HCT116 (cell line): ENCODE measurements around the gene ATG4A. TPM values are rescaled to one million over a fixed set of nuclear protein-coding genes. Genes with fewer than 3 reads are reported as not detected.

ENCODE experiments used
- ATAC-seq: fragments of 200-7000 bp; cut with Tn5 transposase; 2 replicates; pipeline ENCODE4 v1.9.1; 2020; ENCODE audit warnings: mild to moderate bottlenecking, moderate library complexity
- BruUV-seq: library from RNA; stranded (reverse); fragments of 400-500 nt; replicated peaks from 2 replicates; lab custom pipeline; 2021; lab: Mats Ljungman, UMichigan
- CTCF ChIA-PET: fragments of 300-600 bp; sonication (Branson Sonifier 250); formaldehyde crosslinking; loops from one replicate; lab custom pipeline; 2021; ENCODE audit warnings: antibody characterized with exemption; lab: Charles Lee
- POLR2A ChIA-PET: fragments of 300-600, 350-600 bp; sonication (Branson Sonifier 250); formaldehyde crosslinking; loops from one replicate; lab custom pipeline; 2021; ENCODE audit warnings: antibody characterized with exemption; lab: Charles Lee
- RAD21 ChIA-PET, 2 experiments: fragments of 300-600 bp; sonication (Branson Sonifier 250); formaldehyde crosslinking; loops; one replicate each; lab custom pipeline; 2023; ENCODE audit warnings: low total read pairs in 2 of 2; ENCODE audit not compliant: uncharacterized antibody in 2 of 2, unreplicated experiment in 2 of 2, low non-redundant PET in 1 of 2; lab: Charles Lee
- DNase-seq: peaks from one replicate; pipeline ENCODE4 v3.0.0-alpha.2; 2010; ENCODE audit warnings: low read depth, low spot score
- H2AFZ ChIP-seq: fragments of 200-600 bp; shearing (Covaris generic), sonication (generic); 2 replicates; pipeline ENCODE4 v1.6.1; 2017; ENCODE audit warnings: low read depth, mixed run types, mixed read lengths, antibody characterized with exemption, low read length; ENCODE audit not compliant: poor library complexity, severe bottlenecking
- H3K27ac ChIP-seq: 2 replicates; pipeline ENCODE4 v1.5.1; 2012; ENCODE audit warnings: low read depth, low read length
- H3K27me3 ChIP-seq: fragments of 200-600 bp; sonication (generic); 2 replicates; pipeline ENCODE4 v1.6.1; 2016; ENCODE audit warnings: mixed run types, low read length, mixed read lengths; ENCODE audit not compliant: insufficient read depth
- H3K36me3 ChIP-seq, 2 experiments: fragments of 200-500 bp in 1 of 2; fragments of 200-600 bp in 1 of 2; sonication (Bioruptor generic) in 1 of 2; sonication (generic) in 1 of 2; 2 replicates each; pipeline versions ENCODE4 v1.5.1 to v1.6.1; 2014 to 2016; ENCODE audit warnings: low read length in 2 of 2, inconsistent platforms in 1 of 2, mixed read lengths in 1 of 2, mixed run types in 1 of 2; ENCODE audit not compliant: insufficient read depth in 2 of 2, control insufficient read depth in 1 of 2
- H3K4me1 ChIP-seq, 2 experiments: fragments of 200-600 bp in 1 of 2; sonication (generic) in 1 of 2; 2 replicates each; pipeline versions ENCODE4 v1.5.1 to v1.6.1; 2012 to 2017; ENCODE audit warnings: low read length in 2 of 2, inconsistent platforms in 1 of 2, mild to moderate bottlenecking in 1 of 2, mixed read lengths in 1 of 2, mixed run types in 1 of 2, moderate library complexity in 1 of 2; ENCODE audit not compliant: insufficient read depth in 2 of 2, control insufficient read depth in 1 of 2
- H3K4me2 ChIP-seq: fragments of 200-600 bp; sonication (generic); 2 replicates; pipeline ENCODE4 v1.6.1; 2017; ENCODE audit warnings: mixed run types, low read length, mixed read lengths
- H3K4me3 ChIP-seq, 2 experiments: fragments of 200-600 bp in 1 of 2; sonication (generic) in 1 of 2; replicated peaks in 1 of 2; 2 replicates each; pipeline ENCODE4 v1.5.1; 2011 to 2016; ENCODE audit warnings: low read length in 2 of 2, control low read depth in 1 of 2, low read depth in 1 of 2, mild to moderate bottlenecking in 1 of 2, mixed read lengths in 1 of 2, mixed run types in 1 of 2
- H3K79me2 ChIP-seq: fragments of 200-600 bp; sonication (generic); 2 replicates; pipeline ENCODE4 v1.6.1; 2017; ENCODE audit warnings: mild to moderate bottlenecking, mixed run types, low read length, moderate library complexity, mixed read lengths; ENCODE audit not compliant: insufficient read depth
- H3K9ac ChIP-seq: fragments of 200-600 bp; sonication (generic); 2 replicates; pipeline ENCODE4 v1.6.1; 2016; ENCODE audit warnings: low read length, mixed read lengths
- H3K9me2 ChIP-seq: fragments of 200-600 bp; sonication (generic), shearing (Covaris generic); 2 replicates; pipeline ENCODE4 v1.6.1; 2017; ENCODE audit warnings: mixed run types, mild to moderate bottlenecking, moderate library complexity; ENCODE audit not compliant: insufficient read depth
- H3K9me3 ChIP-seq, 2 experiments: fragments of 200-500 bp in 1 of 2; fragments of 200-600 bp in 1 of 2; sonication (Bioruptor generic) in 1 of 2; sonication (generic) in 1 of 2; 2 replicates each; pipeline ENCODE4 v1.6.1; 2014 to 2017; ENCODE audit warnings: low read length in 2 of 2, mixed read lengths in 2 of 2, inconsistent platforms in 1 of 2, low read depth in 1 of 2, mild to moderate bottlenecking in 1 of 2, mixed run types in 1 of 2, moderate library complexity in 1 of 2; ENCODE audit not compliant: control insufficient read depth in 1 of 2, insufficient read depth in 1 of 2
- H4K20me1 ChIP-seq: fragments of 200-600 bp; sonication (generic), shearing (Covaris generic); 2 replicates; pipeline ENCODE4 v1.6.1; 2017; ENCODE audit warnings: mixed run types, mild to moderate bottlenecking, moderate library complexity; ENCODE audit not compliant: insufficient read depth
- CBX3 ChIP-seq: IDR thresholded peaks from 2 replicates; pipeline ENCODE4 v1.6.1; 2012; ENCODE audit warnings: low read depth
- ELF1 ChIP-seq: IDR thresholded peaks from 2 replicates; pipeline ENCODE4 v1.6.1; 2012; ENCODE audit warnings: low read depth, borderline replicate concordance
- POLR2A ChIP-seq: IDR thresholded peaks from 2 replicates; pipeline ENCODE4 v1.7.0; 2011; ENCODE audit warnings: borderline replicate concordance; ENCODE audit not compliant: insufficient read depth, insufficient read length; ENCODE audit errors: extremely low read depth
- POLR2AphosphoS5 ChIP-seq: IDR thresholded peaks from 2 replicates; pipeline ENCODE4 v1.6.1; 2011; ENCODE audit warnings: mild to moderate bottlenecking, low read depth, low read length, moderate library complexity
- RAD21 ChIP-seq: IDR thresholded peaks from 2 replicates; pipeline ENCODE4 v1.6.1; 2012; ENCODE audit warnings: low read depth, mild to moderate bottlenecking
- SP1 ChIP-seq: IDR thresholded peaks from 2 replicates; pipeline ENCODE4 v1.6.1; 2012; ENCODE audit warnings: low read depth
- YY1 ChIP-seq: IDR thresholded peaks from 2 replicates; pipeline ENCODE4 v1.6.1; 2011; ENCODE audit warnings: low read length, low read depth, moderate library complexity, mild to moderate bottlenecking; ENCODE audit not compliant: insufficient replicate concordance; ENCODE audit errors: extremely low read depth
- ZFX ChIP-seq: fragments of 450-650 bp; IDR thresholded peaks from 2 replicates; pipeline ENCODE4 v1.6.1; 2017
- intact Hi-C: fragments of 100-400 bp; cut with micrococcal nuclease; formaldehyde crosslinking; loops from 2 replicates; pipeline ENCODE4 v1.10.0; 2022
- total RNA-seq: library from RNA; stranded (reverse); gene quantifications from one replicate; pipeline ENCODE4 v1.2.1, GENCODE V29; 2021; ENCODE audit not compliant: unreplicated experiment
- TF ChIP-seq, protein P1 (sequence below), 3 experiments: fragments of 200-600 bp in 1 of 3; sonication (generic) in 1 of 3; IDR thresholded peaks in 2 of 3; conservative IDR thresholded peaks in 1 of 3; 2 replicates each; pipeline ENCODE4 v1.5.1; 2012 to 2017; ENCODE audit warnings: low read depth in 2 of 3, low read length in 2 of 3, antibody characterized with exemption in 1 of 3, borderline replicate concordance in 1 of 3, control low read depth in 1 of 3, mild to moderate bottlenecking in 1 of 3, mixed read lengths in 1 of 3, mixed run types in 1 of 3, moderate library complexity in 1 of 3; ENCODE audit not compliant: insufficient read depth in 1 of 3

The ATG4A gene
- total RNA-seq, 1 experiment from 2014 or later, result 4.1 TPM

DNA sequence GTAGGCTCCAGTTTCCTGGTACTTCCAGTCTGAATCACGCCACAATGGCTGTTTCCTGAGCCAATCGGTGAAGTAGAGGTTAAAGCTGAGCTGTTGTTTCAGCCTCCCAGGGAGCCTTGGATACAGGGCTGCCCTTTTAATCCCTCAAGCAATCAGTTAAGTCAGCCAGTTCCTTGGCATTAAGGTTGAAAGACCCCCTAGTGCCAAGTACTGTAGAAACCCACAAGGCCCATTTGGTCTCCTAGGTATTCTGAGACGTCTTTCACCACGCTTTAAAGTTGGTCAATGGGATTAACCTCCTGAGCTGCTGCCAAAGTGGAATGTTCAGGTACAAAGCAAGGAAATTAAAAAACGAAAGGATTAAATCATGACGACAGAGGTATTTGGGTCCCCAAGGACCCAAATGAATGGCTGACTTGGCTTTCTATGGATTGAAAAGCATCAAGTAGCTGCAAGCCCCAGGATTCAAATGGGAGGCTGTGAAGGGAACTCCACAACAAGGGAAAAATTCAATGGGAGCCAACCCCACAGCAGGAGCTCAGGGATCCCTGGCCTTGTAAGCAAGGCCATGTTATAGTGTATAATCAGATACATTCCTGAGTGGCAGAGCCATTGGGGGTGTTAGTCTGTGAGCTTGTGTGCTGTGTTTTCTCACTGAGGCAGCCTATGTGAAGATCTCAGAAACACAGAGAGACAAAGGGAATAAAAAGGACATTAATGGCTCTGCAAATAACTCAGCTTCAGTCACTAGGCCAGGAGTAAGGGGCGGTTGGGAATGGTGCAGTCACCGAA lies 86.0 kb downstream of the ATG4A start:
- Histone ChIP-seq H3K4me1 (no peaks in the 10 kb centered on the region), H3K4me3 (no peak overlapping the region)
- no peak for TF ChIP-seq SP1
- TF ChIP-seq CBX3, result no peak
- TF ChIP-seq, protein P1, sequence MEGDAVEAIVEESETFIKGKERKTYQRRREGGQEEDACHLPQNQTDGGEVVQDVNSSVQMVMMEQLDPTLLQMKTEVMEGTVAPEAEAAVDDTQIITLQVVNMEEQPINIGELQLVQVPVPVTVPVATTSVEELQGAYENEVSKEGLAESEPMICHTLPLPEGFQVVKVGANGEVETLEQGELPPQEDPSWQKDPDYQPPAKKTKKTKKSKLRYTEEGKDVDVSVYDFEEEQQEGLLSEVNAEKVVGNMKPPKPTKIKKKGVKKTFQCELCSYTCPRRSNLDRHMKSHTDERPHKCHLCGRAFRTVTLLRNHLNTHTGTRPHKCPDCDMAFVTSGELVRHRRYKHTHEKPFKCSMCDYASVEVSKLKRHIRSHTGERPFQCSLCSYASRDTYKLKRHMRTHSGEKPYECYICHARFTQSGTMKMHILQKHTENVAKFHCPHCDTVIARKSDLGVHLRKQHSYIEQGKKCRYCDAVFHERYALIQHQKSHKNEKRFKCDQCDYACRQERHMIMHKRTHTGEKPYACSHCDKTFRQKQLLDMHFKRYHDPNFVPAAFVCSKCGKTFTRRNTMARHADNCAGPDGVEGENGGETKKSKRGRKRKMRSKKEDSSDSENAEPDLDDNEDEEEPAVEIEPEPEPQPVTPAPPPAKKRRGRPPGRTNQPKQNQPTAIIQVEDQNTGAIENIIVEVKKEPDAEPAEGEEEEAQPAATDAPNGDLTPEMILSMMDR (IDR thresholded peaks at IDR 0.05 in 2 of 3, conservative IDR thresholded peaks at IDR 0.05 in 1 of 3; ENCODE audit: borderline replicate concordance in 1 of 3, insufficient read depth in 1 of 3, low read depth in 2 of 3, low read length in 2 of 3), result no peak
- TF ChIP-seq RAD21, result no peak
- TF ChIP-seq ZFX, result no peak
- TF ChIP-seq, all 23 proteins: peak for 0
- Histone ChIP-seq H2AFZ (no peak overlapping the region), H3K9me2 (no peaks in the 10 kb centered on the region), H3K27me3 (no peaks in the 10 kb centered on the region), H3K36me3 (no peaks in the 10 kb centered on the region), H3K9me3 (no peaks in the 10 kb centered on the region), H3K79me2 (no peaks in the 10 kb centered on the region), H4K20me1 (no peaks in the 10 kb centered on the region), H3K4me2 (no peak overlapping the region), H3K9ac (no peak overlapping the region), H3K27ac (no peak overlapping the region)
- ATAC-seq (no peak), DNase-seq (no peak)
- RAD21 ChIA-PET, result no interaction called here
- POLR2A ChIA-PET, result no interaction called here
- BruUV-seq, result no TSS peak
- CTCF ChIA-PET, result no interaction called here
- intact Hi-C loops, result no loop called here

DNA sequence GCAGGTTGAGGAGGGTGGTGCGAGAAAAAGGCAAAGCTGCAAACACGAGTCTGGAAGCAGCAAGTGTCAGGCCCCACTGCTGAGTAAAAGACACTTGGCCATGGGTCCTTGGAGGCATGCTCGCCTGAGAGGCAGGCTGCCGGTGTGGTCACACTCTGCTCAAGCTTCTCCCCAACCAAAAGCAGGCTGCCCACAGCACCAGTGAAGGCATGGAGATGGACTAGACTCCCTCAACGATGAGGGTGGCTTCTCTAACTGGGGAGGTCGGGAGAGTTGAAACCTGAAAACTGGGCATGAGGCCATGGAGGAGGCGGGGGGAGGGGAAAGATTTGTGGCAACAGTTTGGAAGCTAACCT lies 86.5 kb downstream of the ATG4A start:
- no peak for DNase-seq
- no peak for ATAC-seq
- ChIA-PET RAD21 (no interaction called here), POLR2A (no interaction called here), CTCF (no interaction called here)
- intact Hi-C loops, result no loop called here
- Histone ChIP-seq H3K36me3 (no peaks in the 10 kb centered on the region), H2AFZ (no peak overlapping the region), H3K4me3 (no peak overlapping the region), H3K9me3 (no peaks in the 10 kb centered on the region), H3K27me3 (no peaks in the 10 kb centered on the region), H3K4me2 (no peak overlapping the region), H3K4me1 (no peaks in the 10 kb centered on the region), H3K9ac (no peak overlapping the region), H3K27ac (no peak overlapping the region), H3K79me2 (no peaks in the 10 kb centered on the region), H3K9me2 (no peaks in the 10 kb centered on the region), H4K20me1 (no peaks in the 10 kb centered on the region)
- no TSS peak for BruUV-seq
- no peak for TF ChIP-seq POLR2AphosphoS5
- TF ChIP-seq YY1, result no peak
- no peak for TF ChIP-seq ELF1
- no peak for TF ChIP-seq POLR2A
